CD4-positive, alpha-beta T cell treated with Interleukin-4 for 1 hour (primary cell): ENCODE measurements around the gene TSHZ2.
A peak's percentile ranks its signal among the peaks of the same experiment; 100 is the strongest.

Experiments
- DNase-seq, 2 donors: peaks; one replicate each; pipeline ENCODE4 v3.0.0-alpha.2; 2020 to 2022

TSHZ2 gene

DNA sequence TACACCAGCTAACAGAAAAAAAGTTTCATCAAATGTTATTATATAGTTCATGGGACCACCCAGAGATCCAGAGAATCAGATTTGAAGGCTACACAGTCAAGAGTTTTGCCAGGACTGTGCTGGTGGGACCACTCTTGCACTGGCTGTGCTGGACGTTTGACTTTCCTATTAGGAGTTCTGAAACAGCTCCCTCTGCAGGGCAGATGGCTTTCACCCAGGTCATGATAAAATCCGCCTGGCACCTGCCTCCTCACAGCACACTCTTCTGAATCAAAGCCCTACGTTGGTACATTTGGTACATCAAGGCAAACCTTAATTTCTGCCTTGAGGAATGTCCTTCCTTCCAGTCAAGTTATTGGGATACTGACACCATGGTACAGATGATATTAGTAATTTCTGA, 319.4 kb downstream of the TSHZ2 start:
- DNase-seq = no peak

- no peak for DNase-seq
These were observed 320.2 kb downstream of the TSHZ2 start for GRCh38 chr20:53292347-53292746.

GRCh38 chr20:53294804-53295203, 322.6 kb downstream of the TSHZ2 start:
- no peak for DNase-seq

DNA sequence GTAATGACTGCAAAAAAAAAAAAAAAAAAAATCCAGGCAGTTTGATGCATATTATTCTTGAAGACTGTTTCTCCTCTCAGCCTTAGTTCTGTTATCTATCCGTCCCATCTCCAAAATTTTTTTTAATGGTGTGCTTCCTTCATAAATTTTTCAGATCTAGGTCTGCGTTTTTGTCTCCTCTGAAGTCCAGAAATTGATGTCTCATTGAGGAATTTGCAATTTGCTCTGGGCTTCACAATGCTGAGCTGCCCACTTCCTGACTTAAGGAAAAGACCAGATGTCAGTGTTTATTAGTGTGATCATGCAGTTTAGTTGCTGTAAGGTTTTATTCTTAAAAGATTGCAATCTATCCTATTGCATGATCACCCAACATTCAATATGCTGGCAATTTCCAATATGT, 323.9 kb downstream of the TSHZ2 start:
- DNase-seq = no peak

DNA sequence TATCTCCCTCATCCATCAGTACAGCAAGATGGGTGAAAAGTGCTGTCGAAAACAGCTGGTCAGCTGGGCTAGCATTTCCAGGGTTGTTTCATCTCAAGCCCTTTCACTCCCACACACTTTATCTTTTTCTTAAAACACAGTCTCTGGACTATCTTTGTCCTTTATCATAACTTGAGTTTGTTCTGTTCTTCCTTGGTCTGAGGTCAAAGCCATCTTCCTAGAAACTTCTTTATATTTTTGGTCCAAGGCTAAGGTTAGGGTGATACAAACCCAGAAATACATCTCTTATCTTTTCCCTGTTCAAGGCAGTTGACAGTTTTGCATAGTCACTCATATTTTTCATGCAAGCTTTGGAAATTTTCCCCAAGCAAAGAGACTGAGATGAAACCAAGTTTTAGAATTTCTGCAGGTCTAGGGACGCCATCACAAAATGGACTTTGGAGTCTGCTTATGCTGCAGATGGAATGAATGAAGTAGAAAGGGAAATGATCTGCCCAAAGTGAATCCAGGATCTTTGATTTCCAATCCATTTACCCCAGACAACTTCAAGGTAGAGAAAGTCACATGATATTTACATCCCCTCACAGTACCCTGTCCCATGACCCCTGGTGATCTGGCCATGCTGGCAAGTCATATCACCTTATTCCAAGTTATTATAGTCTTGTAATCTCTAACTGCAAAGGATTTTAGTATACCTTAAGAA, 324.4 kb downstream of the TSHZ2 start:
- no peak for DNase-seq

- no peak for DNase-seq
These were observed 325.0 kb downstream of the TSHZ2 start for GRCh38 chr20:53297154-53297529.

GRCh38 chr20:53298260-53298659, 326.1 kb downstream of the TSHZ2 start:
- DNase-seq = no peak

DNA sequence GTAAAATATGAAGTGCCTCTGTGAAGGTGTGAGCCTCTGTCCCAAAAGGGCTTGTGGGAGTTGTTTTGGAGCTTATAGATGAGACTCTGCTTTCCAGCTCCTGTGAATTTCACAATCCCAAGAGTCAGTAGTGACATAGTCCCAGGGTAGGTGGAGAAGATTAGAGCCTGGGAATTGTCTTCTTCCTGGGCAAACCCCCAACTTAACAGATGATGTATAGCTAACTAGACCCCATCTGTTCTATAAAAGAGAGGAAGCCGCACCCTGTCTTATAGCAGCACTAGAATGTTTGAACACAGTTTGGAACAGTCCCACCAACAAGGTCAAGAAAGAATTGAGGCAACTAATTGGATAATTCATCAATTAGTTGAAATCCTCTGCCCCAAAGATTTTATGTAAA, 326.8 kb downstream of the TSHZ2 start:
- DNase-seq = no peak

GRCh38 chr20:53299831-53300230, 327.7 kb downstream of the TSHZ2 start:
- DNase-seq = no peak

DNA sequence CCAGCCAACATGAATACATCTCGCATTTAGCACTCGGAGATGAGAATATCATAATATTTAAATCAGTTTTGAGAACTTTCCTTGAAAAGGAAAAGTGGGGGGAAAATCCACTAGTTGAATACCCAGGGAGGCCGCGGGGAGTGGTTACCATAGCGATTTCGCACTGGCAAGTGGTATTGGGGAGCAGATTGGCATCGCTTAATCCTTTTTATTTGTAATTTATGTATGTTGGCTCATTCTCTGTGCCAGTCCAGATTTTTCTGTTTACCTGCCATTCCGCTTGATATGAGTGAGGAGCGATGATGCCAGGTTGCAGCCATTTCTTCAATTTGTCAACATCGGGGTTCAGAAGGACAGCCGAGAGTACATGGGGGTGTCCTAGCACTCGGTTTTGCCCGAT, 329.7 kb downstream of the TSHZ2 start:
- no peak for DNase-seq

DNA sequence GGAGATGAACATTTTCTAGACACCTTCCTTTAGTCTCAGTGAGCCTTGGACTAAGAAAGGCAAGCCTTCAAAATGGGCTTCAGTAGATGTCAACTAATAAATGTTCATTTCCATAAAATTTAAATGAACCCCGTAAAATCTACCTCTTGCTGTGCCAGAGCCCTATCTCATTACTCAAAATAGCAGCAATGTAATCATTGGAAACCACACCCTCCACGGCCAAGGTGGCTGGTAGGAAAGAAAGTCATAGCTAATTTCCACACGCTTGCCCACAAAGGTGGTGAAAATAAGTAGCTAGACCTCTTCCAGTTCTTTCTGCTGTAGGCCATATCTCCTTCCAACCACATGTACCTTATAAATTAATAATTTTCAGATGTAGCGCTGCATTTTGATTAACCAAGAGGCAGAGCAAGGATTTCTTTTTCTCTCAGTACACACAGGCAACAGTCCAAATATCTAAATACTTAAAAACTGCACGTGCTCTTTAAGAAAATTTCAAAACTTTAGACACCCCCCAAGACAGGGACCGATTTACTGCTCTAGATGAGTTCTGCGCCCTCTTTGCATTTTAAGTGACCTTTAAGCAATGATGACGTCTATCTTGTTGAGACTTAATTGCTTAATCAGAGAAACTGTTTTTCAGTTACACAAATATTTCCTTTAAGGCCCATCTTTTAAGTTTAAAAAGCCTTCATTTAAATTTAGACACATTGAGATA, 330.7 kb downstream of the TSHZ2 start:
- no peak for DNase-seq

DNA sequence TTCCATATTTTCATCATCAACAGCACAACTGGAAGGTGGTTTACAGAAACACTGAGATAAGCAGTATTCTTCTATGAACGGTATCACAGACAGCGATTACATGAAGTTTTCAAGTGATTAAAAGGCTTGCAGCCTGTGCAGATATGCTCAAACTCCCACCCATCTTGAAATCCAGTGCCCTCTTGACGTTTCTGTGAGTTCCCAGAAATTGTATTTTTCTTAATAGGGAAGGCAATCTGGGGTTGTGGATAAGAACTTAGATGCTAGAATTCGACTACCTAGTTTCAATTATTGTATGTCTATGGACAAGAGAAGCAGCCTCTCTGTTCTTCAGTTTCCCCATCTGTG, 331.2 kb downstream of the TSHZ2 start:
- DNase-seq = no peak

- DNase-seq = no peak
These were observed 332.0 kb downstream of the TSHZ2 start for GRCh38 chr20:53304146-53304545.

DNA sequence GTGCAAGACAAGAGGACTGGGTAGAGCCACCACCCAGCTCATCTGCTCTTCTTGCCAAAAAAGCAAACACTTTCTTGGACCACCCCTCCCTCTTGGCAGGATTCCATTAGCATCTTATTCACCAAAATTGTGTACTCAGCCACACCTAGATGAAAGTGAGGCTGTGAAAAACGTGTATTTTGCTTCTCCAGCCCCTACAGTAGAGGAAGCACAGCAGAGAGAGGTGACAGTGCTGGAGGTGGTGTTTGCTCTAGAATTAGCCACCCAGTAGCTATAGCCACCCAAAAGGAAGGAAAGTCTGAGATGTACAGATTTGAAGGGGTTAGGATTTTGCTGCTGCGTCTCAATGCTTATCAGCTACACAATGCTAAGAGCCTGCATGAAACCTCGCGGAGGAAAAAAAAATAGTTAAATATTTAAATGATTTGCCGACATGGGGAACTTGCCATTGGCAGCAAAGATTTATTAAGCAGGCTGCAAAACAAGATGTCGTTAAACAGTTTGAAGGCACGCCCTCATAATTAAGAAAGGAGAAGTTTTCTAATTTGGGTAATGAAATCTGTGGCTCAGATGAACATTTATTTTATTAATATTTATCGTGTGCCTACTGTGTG, 334.1 kb downstream of the TSHZ2 start:
- no peak for DNase-seq

GRCh38 chr20:53307964-53308597, 335.9 kb downstream of the TSHZ2 start:
- no peak for DNase-seq

- DNase-seq = no peak
These were observed 337.4 kb downstream of the TSHZ2 start for GRCh38 chr20:53309515-53309914.

- no peak for DNase-seq
These were observed 340.8 kb downstream of the TSHZ2 start for GRCh38 chr20:53312957-53313356.

DNA sequence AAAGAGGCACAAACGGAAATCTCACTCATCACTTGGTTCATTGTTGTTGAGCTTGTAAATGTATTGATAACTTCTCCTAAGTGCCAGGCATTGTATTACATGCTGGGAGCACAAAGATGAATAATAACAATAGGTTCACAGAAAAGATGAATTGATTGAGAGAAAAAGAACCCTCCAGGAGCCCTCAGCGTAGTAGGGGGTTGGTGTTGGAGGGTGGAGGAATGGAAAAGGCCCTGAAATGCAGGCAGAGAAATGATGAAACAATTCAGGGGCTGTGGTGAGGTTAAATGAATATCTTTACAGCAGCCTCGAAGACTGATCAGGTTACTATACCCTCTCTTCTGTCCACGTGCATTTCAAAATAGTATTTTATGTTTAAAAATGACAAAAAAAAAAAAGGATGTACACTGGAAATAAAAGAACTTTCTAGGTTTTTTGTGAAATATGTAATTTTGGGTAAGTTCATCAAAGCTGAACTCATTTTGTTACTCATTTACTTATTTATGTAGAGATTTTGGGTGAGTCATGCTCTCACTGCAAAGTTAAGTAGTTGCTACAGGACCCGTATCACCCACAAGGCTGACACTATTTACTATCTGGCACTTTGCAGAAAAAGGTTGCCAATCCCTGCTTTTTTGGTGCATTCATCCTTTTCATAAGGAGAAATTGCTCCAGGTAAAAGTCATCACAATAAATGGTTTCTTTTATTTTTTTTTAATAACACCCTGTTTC, 344.2 kb downstream of the TSHZ2 start:
- no peak for DNase-seq

DNA sequence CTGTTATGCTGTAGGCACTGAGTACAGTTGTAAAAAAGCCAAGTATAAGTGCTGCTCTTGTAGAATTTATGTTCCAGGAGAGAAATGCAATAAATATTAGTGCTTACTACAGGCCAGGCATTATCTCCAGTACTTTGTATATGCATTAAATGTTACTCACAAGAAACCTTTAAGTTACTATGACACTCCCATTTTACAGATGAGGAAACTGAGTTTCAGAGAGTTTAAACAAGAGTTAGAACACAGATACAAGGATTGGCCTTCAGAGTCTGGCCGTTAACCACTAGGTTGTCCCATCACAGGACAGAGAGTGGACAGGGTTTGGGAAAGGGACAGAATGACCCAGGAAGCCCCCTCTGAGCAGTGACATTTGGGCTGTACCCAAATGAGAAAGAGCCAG, 347.0 kb downstream of the TSHZ2 start:
- no peak for DNase-seq

DNA sequence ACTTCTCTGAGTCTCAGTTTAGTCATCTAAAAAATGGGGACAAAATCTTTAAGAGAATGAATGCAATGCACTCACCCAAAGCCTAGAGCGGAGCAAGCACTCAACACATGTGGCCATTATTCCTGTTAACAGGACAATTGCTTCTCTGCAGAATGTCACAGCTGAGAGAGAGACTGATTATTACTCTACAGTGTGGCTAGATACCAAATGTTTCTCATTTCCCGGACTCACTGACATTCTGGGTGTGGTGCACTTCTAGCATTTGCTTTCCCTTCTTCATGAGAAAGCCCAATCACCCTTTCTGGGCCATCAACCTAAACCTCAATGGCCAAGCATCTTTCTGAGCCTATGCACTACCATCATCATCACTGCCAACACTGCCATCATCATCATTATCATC, 347.6 kb downstream of the TSHZ2 start:
- no peak for DNase-seq

GRCh38 chr20:53320701-53321100, 348.5 kb downstream of the TSHZ2 start:
- no peak for DNase-seq

DNA sequence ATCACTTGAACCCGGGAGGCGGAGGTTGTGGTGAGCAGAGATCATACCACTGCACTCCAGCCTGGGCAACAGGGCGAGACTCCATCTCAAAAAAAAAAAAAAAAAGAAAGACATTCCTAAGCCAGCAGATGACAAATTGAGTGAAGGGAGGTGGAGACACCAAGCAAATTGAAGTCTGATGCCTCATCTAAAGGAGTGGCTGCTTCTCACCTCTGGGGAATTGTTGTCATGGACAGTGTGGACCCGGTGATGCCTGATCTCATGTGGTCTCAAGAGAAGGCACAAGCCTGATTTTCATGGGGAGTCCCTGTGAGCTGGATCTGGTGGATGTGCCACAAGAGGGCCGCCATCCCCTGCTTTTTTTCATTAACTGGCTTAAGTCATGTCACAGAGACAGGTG, 349.4 kb downstream of the TSHZ2 start:
- no peak for DNase-seq

DNA sequence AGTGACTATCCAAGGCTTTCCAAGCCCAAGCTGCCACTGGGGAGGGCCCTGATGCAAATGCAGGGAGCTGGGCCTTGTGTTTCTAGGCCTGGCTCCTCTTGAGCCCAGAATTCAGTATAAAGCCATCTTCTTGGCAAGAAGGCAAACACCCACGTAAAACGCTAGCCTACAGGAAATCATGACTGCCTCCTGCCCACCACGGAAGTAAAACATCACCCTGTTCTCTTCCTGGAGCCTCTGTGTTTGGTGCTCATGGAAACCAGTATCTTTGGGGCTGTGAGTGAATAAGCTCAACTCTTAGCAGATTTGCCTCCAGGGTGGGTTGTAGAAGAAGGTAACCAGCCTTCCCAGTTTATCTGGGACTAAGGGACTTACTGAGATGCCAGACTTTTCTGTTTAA, 350.5 kb downstream of the TSHZ2 start:
- DNase-seq = peak; percentile 5 to 11
